ENCODE results near the gene NT5DC2.

- no peak for TF ChIP-seq EZH2 (IDR thresholded peaks at IDR 0.05; ENCODE audit: insufficient read depth, poor library complexity, severe bottlenecking)
- TF ChIP-seq EZH2phosphoT487 (IDR thresholded peaks at IDR 0.05; ENCODE audit: insufficient read depth, low read depth) = no peak
Observed at GRCh38 chr3:52523386-52524257, 10.0 kb downstream of the NT5DC2 start.
